Central memory CD8-positive, alpha-beta T cell (primary cell): ENCODE results near the gene PNMA8C.
A peak's percentile ranks its signal among the peaks of the same experiment; 100 is the strongest.
"Not testable (repeated sequence)": the region's sequence is repeated elsewhere in the genome, so short reads cannot be mapped to it uniquely, and the experiment has no call there.

Experiments used
- ATAC-seq: fragments of 150-1000 bp; cut with Tn5 transposase; replicated peaks from 2 replicates; pipeline ENCODE4 v1.10.0; 2022; ENCODE audit warnings: mild to moderate bottlenecking, moderate FRiP score, moderate number of reproducible peaks; ENCODE audit not compliant: poor library complexity, severe bottlenecking; ENCODE audit errors: extremely low read depth
- DNase-seq, 2 donors: peaks; one replicate each; pipeline ENCODE4 v3.0.0; 2021; ENCODE audit warnings: low spot score in 2 of 2
- H3K27ac Mint-ChIP-seq: one replicate; pipeline ENCODE4 v1.8.0; 2022; ENCODE audit warnings: low read depth, mild to moderate bottlenecking, moderate library complexity, mixed read lengths
- H3K27me3 Mint-ChIP-seq: one replicate; pipeline ENCODE4 v1.8.0; 2022; ENCODE audit warnings: mixed read lengths
- H3K36me3 Mint-ChIP-seq: one replicate; pipeline ENCODE4 v1.8.0; 2022; ENCODE audit warnings: mild to moderate bottlenecking, moderate library complexity, mixed read lengths; ENCODE audit not compliant: insufficient read depth
- H3K4me1 Mint-ChIP-seq: one replicate; pipeline ENCODE4 v1.8.0; 2022; ENCODE audit warnings: mixed read lengths
- H3K4me3 Mint-ChIP-seq: one replicate; pipeline ENCODE4 v1.8.0; 2022; ENCODE audit warnings: mild to moderate bottlenecking, moderate library complexity, mixed read lengths
- H3K9me3 Mint-ChIP-seq: one replicate; pipeline ENCODE4 v1.8.0; 2022; ENCODE audit warnings: mixed read lengths

Gene PNMA8C

GRCh38 chr19:46406976-46407375, 21.8 kb downstream of the PNMA8C start:
- Mint-ChIP-seq H3K36me3 (no peaks in the 10 kb centered on the region), H3K4me1 (peaks cover 25% of the 10 kb centered on the region), H3K27ac (no peak overlapping the region), H3K27me3 (peaks cover 81% of the 10 kb centered on the region), H3K9me3 (no peaks in the 10 kb centered on the region), H3K4me3 (no peak overlapping the region)
- no peak for DNase-seq
- ATAC-seq: no peak

- H3K27me3 Mint-ChIP-seq: peaks cover 74% of the 10 kb centered on the region
- DNase-seq (no peak), ATAC-seq (no peak)
- peaks cover 25% of the 10 kb centered on the region for H3K4me1 Mint-ChIP-seq
- H3K36me3 Mint-ChIP-seq: no peaks in the 10 kb centered on the region
- no peaks in the 10 kb centered on the region for H3K9me3 Mint-ChIP-seq
- H3K4me3 Mint-ChIP-seq: peak overlapping the region; percentile 74
- no peak overlapping the region for H3K27ac Mint-ChIP-seq
These were observed 23.8 kb downstream of the PNMA8C start for GRCh38 chr19:46404753-46405468.

- H3K27me3 Mint-ChIP-seq: peaks cover 72% of the 10 kb centered on the region
- no peaks in the 10 kb centered on the region for H3K9me3 Mint-ChIP-seq
- DNase-seq (no peak), ATAC-seq (no peak)
- H3K36me3 Mint-ChIP-seq: no peaks in the 10 kb centered on the region
- peak overlapping the region; percentile 74 for H3K4me3 Mint-ChIP-seq
- H3K27ac Mint-ChIP-seq: no peak overlapping the region
- H3K4me1 Mint-ChIP-seq: peaks cover 25% of the 10 kb centered on the region
These were observed 24.5 kb downstream of the PNMA8C start for GRCh38 chr19:46404055-46404752.

- Mint-ChIP-seq H3K27ac (no peak overlapping the region), H3K9me3 (no peaks in the 10 kb centered on the region), H3K4me1 (peaks cover 18% of the 10 kb centered on the region), H3K27me3 (peaks cover 57% of the 10 kb centered on the region), H3K4me3 (no peak overlapping the region), H3K36me3 (no peaks in the 10 kb centered on the region)
- ATAC-seq (no peak), DNase-seq (no peak)
These were observed 26.0 kb downstream of the PNMA8C start for GRCh38 chr19:46402725-46403124.

- peaks cover 17% of the 10 kb centered on the region for H3K27me3 Mint-ChIP-seq
- not testable (repeated sequence) for H3K4me1 Mint-ChIP-seq, DNase-seq, H3K9me3 Mint-ChIP-seq, ATAC-seq, H3K4me3 Mint-ChIP-seq, H3K27ac Mint-ChIP-seq, H3K36me3 Mint-ChIP-seq
These were observed 30.8 kb downstream of the PNMA8C start for GRCh38 chr19:46397801-46398479.

GRCh38 chr19:46394402-46394797, 34.3 kb downstream of the PNMA8C start:
- H3K4me1 Mint-ChIP-seq: peaks cover 10% of the 10 kb centered on the region
- H3K36me3 Mint-ChIP-seq: peaks cover 11% of the 10 kb centered on the region
- no peak overlapping the region for H3K27ac Mint-ChIP-seq
- no peak for DNase-seq
- H3K9me3 Mint-ChIP-seq: no peaks in the 10 kb centered on the region
- no peak overlapping the region for H3K4me3 Mint-ChIP-seq
- no peaks in the 10 kb centered on the region for H3K27me3 Mint-ChIP-seq
- no peak for ATAC-seq

- ATAC-seq (no peak), DNase-seq (no peak)
- Mint-ChIP-seq H3K9me3 (no peaks in the 10 kb centered on the region), H3K27ac (no peak overlapping the region), H3K4me1 (peaks cover 10% of the 10 kb centered on the region), H3K27me3 (no peaks in the 10 kb centered on the region), H3K36me3 (peaks cover 17% of the 10 kb centered on the region), H3K4me3 (no peak overlapping the region)
These were observed 35.0 kb downstream of the PNMA8C start for GRCh38 chr19:46393456-46394401.

GRCh38 chr19:46392837-46393236, 35.9 kb downstream of the PNMA8C start:
- H3K36me3 Mint-ChIP-seq: peaks cover 18% of the 10 kb centered on the region
- H3K4me3 Mint-ChIP-seq: no peak overlapping the region
- ATAC-seq: no peak
- H3K27me3 Mint-ChIP-seq: no peaks in the 10 kb centered on the region
- no peak overlapping the region for H3K27ac Mint-ChIP-seq
- no peaks in the 10 kb centered on the region for H3K9me3 Mint-ChIP-seq
- H3K4me1 Mint-ChIP-seq: peaks cover 10% of the 10 kb centered on the region
- no peak for DNase-seq

- Mint-ChIP-seq H3K4me1 (peaks cover 10% of the 10 kb centered on the region), H3K4me3 (no peak overlapping the region), H3K27me3 (no peaks in the 10 kb centered on the region), H3K27ac (no peak overlapping the region), H3K9me3 (no peaks in the 10 kb centered on the region), H3K36me3 (peaks cover 21% of the 10 kb centered on the region)
- ATAC-seq (no peak), DNase-seq (no peak)
These were observed 36.4 kb downstream of the PNMA8C start for GRCh38 chr19:46392252-46392801.

- Mint-ChIP-seq H3K36me3 (peaks cover 18% of the 10 kb centered on the region), H3K9me3 (no peaks in the 10 kb centered on the region), H3K27ac (no peak overlapping the region), H3K4me1 (peaks cover 10% of the 10 kb centered on the region), H3K27me3 (no peaks in the 10 kb centered on the region), H3K4me3 (no peak overlapping the region)
- ATAC-seq (no peak), DNase-seq (no peak)
These were observed 37.2 kb downstream of the PNMA8C start for GRCh38 chr19:46391296-46392251.

- Mint-ChIP-seq H3K27ac (no peak overlapping the region), H3K27me3 (no peaks in the 10 kb centered on the region), H3K4me1 (peaks cover 10% of the 10 kb centered on the region), H3K4me3 (no peak overlapping the region), H3K36me3 (peaks cover 18% of the 10 kb centered on the region), H3K9me3 (no peaks in the 10 kb centered on the region)
- ATAC-seq (no peak), DNase-seq (no peak)
These were observed 37.9 kb downstream of the PNMA8C start for GRCh38 chr19:46390866-46391265.
